ENCODE measurements around the gene PIGX. TPM values are rescaled to one million over a fixed set of nuclear protein-coding genes. Genes with fewer than 3 reads are reported as not detected.
A peak's percentile ranks its signal among the peaks of the same experiment; 100 is the strongest.
"Not testable (repeated sequence)": the region's sequence is repeated elsewhere in the genome, so short reads cannot be mapped to it uniquely, and the experiment has no call there.

Gene PIGX
- total RNA-seq, 1 donor from 2014 or later = 28.3 TPM

DNA sequence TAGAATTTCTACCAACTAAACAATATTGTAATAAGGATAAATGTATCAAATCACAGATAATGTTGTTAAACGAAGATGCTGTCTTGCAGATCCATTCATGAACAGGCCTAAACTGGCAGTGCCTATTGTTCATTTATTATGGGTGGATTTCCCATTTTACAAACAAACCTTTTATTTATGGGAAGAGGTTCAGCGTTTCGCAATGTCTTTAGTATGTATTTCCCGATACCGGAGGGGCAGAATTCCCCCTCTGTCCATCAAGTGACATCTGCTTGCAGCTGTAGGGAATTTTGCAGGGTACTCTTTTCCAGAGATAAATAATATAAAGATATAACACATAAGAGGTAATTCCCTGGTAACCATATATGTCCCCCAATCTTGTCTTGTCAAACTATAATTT, 5.8 kb upstream of the PIGX start:
- no peak for DNase-seq (ENCODE audit: low spot score, unreplicated experiment)
- TF ChIP-seq, protein P1, sequence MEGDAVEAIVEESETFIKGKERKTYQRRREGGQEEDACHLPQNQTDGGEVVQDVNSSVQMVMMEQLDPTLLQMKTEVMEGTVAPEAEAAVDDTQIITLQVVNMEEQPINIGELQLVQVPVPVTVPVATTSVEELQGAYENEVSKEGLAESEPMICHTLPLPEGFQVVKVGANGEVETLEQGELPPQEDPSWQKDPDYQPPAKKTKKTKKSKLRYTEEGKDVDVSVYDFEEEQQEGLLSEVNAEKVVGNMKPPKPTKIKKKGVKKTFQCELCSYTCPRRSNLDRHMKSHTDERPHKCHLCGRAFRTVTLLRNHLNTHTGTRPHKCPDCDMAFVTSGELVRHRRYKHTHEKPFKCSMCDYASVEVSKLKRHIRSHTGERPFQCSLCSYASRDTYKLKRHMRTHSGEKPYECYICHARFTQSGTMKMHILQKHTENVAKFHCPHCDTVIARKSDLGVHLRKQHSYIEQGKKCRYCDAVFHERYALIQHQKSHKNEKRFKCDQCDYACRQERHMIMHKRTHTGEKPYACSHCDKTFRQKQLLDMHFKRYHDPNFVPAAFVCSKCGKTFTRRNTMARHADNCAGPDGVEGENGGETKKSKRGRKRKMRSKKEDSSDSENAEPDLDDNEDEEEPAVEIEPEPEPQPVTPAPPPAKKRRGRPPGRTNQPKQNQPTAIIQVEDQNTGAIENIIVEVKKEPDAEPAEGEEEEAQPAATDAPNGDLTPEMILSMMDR (IDR thresholded peaks at IDR 0.05; ENCODE audit: unreplicated experiment) = no peak
- Mint-ChIP-seq H3K4me1 (ENCODE audit: low read depth) (no peaks in the 10 kb centered on the region), H3K4me3 (ENCODE audit: low read depth) (no peak overlapping the region), H3K27me3 (no peaks in the 10 kb centered on the region), H3K27ac (no peak overlapping the region), H3K9me3 (ENCODE audit: low read depth) (no peaks in the 10 kb centered on the region), H3K36me3 (ENCODE audit: insufficient read depth) (no peaks in the 10 kb centered on the region)

DNA sequence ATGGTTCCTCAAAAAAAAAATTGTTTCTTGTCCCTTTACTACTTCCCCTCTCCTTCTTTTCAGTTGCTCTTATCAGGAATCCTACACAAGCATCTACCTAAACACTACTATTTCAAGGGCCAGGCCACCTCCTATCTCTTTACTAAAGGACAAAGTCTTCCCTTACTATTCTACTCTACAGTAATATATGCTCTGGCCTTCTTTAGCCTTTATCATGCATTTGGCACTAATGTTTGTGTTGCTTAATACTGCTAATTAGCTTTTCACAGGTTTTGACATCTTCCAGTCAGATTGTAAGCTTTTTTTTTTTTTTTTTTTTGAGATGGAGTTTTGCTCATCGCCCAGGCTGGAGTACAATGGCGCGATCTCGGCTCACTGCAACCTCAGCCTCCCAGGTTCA, 5.4 kb upstream of the PIGX start:
- no peaks in the 10 kb centered on the region for H3K36me3 Mint-ChIP-seq (ENCODE audit: insufficient read depth)
- H3K4me3 Mint-ChIP-seq (ENCODE audit: low read depth) = no peak overlapping the region
- no peaks in the 10 kb centered on the region for H3K9me3 Mint-ChIP-seq (ENCODE audit: low read depth)
- no peak overlapping the region for H3K27ac Mint-ChIP-seq
- H3K4me1 Mint-ChIP-seq (ENCODE audit: low read depth) = peaks cover 3% of the 10 kb centered on the region
- TF ChIP-seq, protein P1 (IDR thresholded peaks at IDR 0.05; ENCODE audit: unreplicated experiment) = no peak
- no peak for DNase-seq (ENCODE audit: low spot score, unreplicated experiment)
- H3K27me3 Mint-ChIP-seq = no peaks in the 10 kb centered on the region

DNA sequence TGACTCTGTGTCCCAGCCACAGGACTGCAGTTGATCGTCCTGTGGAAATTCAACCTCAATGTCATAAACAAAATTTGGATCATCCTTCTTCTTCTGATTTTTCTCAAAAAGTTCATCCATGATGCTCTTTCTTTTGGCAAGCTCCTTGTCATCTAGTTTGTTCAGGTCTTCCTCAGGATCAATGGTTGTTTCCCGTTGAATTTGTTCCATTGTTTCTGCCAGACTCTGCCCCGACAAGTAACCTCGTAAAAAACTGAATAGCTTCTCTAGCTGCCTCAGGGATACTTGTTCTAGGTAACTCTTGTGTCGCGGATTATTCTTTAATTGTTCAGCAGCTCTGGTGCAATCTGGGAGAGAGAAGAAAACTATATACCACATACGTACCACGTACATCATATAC, 4.6 kb upstream of the PIGX start:
- Mint-ChIP-seq H3K27me3 (no peaks in the 10 kb centered on the region), H3K36me3 (ENCODE audit: insufficient read depth) (no peaks in the 10 kb centered on the region), H3K4me3 (ENCODE audit: low read depth) (no peak overlapping the region), H3K4me1 (ENCODE audit: low read depth) (peaks cover 3% of the 10 kb centered on the region), H3K27ac (no peak overlapping the region), H3K9me3 (ENCODE audit: low read depth) (no peaks in the 10 kb centered on the region)
- no peak for DNase-seq (ENCODE audit: low spot score, unreplicated experiment)
- TF ChIP-seq, protein P1 (IDR thresholded peaks at IDR 0.05; ENCODE audit: unreplicated experiment) = no peak

DNA sequence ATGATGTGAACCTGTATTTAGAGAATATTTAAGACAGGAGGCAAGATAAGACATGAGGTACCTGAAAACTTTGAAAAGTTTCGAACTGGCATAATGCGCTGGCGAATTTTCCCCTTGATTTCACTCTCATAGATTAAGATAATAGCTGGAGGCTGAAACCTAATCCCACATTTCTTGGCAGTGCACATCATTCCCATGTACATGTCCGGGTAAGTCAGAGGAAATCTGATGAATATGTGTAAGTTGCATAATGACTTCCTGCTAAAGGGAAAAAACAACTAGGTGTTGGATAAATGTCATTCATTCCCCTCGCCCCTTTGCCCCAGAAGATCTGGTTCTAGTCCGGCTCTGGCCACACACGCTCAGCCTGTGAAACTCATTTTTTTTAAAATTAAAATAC, 3.7 kb upstream of the PIGX start:
- Mint-ChIP-seq H3K27me3 (no peaks in the 10 kb centered on the region), H3K4me3 (ENCODE audit: low read depth) (no peak overlapping the region), H3K4me1 (ENCODE audit: low read depth) (peaks cover 7% of the 10 kb centered on the region), H3K27ac (no peak overlapping the region), H3K36me3 (ENCODE audit: insufficient read depth) (no peaks in the 10 kb centered on the region), H3K9me3 (ENCODE audit: low read depth) (no peaks in the 10 kb centered on the region)
- TF ChIP-seq, protein P1 (IDR thresholded peaks at IDR 0.05; ENCODE audit: unreplicated experiment) = no peak
- DNase-seq (ENCODE audit: low spot score, unreplicated experiment) = no peak

DNA sequence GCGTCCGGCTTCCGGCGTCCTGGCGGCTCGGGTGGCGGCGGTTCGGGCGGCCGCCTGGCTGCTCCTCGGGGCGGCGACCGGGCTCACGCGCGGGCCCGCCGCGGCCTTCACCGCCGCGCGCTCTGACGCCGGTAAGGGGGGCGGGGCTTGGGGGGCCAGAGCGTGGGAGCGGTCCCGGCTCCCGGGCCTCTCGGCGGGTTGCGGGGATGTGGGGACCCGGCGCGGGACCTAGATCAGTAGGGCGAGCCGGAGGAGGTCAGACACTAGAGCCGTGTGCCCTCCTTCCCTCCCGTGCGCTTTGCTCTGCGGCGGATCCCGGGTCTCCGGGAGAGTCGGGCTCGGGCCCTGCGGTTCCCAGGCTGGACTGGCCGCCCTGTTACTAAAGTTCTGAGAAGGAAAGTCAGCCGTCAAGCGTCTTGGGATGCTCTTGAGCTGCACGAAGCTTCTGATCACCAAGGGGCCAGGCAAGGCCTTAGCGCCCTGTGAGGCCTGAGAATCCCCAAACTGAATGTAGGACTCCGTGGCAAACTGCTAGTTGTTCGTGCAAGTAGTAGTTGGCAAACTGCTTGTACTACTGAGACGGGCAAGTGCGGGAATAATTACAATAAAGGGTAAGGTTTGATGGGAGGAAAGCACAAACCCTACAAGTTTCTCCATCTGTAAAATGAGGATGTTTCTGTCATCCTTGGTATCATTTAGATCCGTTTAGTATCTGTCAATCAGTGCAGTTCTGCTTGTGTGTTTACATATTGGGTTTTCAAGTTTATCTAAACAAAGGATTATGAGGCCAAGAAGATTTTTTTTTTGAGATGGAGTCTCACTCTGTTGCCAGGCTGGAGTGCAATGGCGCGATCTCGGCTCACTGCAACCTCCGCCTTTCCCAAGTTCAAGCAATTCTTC, 587 bp downstream of the PIGX start:
- Mint-ChIP-seq H3K4me1 (ENCODE audit: low read depth) (peaks cover 7% of the 10 kb centered on the region), H3K36me3 (ENCODE audit: insufficient read depth) (peaks cover 1% of the 10 kb centered on the region), H3K27me3 (no peaks in the 10 kb centered on the region), H3K4me3 (ENCODE audit: low read depth) (peak overlapping the region; percentile 82), H3K9me3 (ENCODE audit: low read depth) (no peaks in the 10 kb centered on the region), H3K27ac (peak overlapping the region; percentile 91)
- DNase-seq (ENCODE audit: low spot score, unreplicated experiment) = no peak
- TF ChIP-seq, protein P1 (IDR thresholded peaks at IDR 0.05; ENCODE audit: unreplicated experiment) = no peak

DNA sequence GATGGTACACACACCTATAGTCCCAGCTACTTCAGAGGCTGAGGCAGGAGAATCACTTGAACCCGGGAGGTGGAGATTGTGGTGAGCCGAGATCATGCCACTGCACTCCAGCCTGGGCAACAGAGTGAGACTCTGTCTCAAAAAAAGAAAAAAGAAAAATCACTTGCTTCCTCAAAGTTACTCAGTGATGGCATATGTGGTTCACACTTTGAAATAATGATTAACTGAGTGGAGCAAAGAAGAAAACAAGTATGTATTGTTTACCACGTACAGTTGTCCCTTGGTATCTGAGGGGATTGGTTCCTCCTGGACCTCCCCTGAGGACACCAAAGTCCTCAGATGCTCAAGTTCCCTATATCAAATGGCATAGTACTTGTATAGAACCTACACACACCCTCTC, 5.0 kb downstream of the PIGX start:
- H3K27ac Mint-ChIP-seq; H3K4me1 Mint-ChIP-seq (ENCODE audit: low read depth); H3K4me3 Mint-ChIP-seq (ENCODE audit: low read depth); DNase-seq (ENCODE audit: low spot score, unreplicated experiment); H3K27me3 Mint-ChIP-seq: not testable (repeated sequence)
- Mint-ChIP-seq H3K9me3 (ENCODE audit: low read depth) (peaks cover 11% of the 10 kb centered on the region), H3K36me3 (ENCODE audit: insufficient read depth) (peaks cover 24% of the 10 kb centered on the region)
